C4-2B (cell line): ENCODE results near the gene MIX23.

Source experiments
- H3K27ac ChIP-seq: fragments of 450-650 bp; 2 replicates; pipeline ENCODE4 v1.5.1; 2017
- CTCF ChIP-seq: fragments of 450-650 bp; conservative IDR thresholded peaks from 2 replicates; pipeline ENCODE4 v1.5.1; 2017; ENCODE audit warnings: mild to moderate bottlenecking
- ZFX ChIP-seq: fragments of 450-650 bp; IDR thresholded peaks from 2 replicates; pipeline ENCODE4 v1.6.1; 2017

The MIX23 gene

DNA sequence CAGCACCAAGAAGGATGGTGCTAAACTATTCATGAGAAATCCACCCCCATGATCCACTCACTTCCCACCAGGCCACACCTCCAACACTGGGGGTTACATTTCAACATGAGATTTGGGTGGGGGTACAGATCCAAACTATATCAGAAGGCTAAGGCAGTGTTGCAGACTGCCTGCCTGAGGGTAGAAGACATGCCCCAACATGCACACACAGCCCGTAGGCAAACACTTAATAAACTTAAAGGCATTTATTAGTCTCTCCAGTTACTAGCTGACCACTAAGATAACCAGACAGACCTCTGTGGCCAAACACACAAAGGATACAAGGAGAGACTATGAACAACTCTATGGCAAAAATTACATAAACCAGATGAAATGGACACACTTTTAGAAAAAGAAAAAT, 11.1 kb upstream of the MIX23 start:
- no peak overlapping the region; the same call in 1 of the 2 replicates for H3K27ac ChIP-seq
- TF ChIP-seq CTCF (no peak), ZFX (no peak)

- TF ChIP-seq ZFX (no peak), CTCF (peak; percentile 93)
- no peak overlapping the region for H3K27ac ChIP-seq
These were observed 10.1 kb upstream of the MIX23 start for GRCh38 chr3:122392868-122393844.

- TF ChIP-seq CTCF (no peak), ZFX (no peak)
- no peak overlapping the region for H3K27ac ChIP-seq
These were observed 8.8 kb upstream of the MIX23 start for GRCh38 chr3:122391681-122392446.

- H3K27ac ChIP-seq: no peak overlapping the region
- no peak for TF ChIP-seq ZFX
- TF ChIP-seq CTCF: no peak
These were observed 7.6 kb upstream of the MIX23 start for GRCh38 chr3:122390665-122391064.

- H3K27ac ChIP-seq: no peak overlapping the region
- no peak for TF ChIP-seq CTCF
These were observed 6.9 kb upstream of the MIX23 start for GRCh38 chr3:122389892-122390291.

DNA sequence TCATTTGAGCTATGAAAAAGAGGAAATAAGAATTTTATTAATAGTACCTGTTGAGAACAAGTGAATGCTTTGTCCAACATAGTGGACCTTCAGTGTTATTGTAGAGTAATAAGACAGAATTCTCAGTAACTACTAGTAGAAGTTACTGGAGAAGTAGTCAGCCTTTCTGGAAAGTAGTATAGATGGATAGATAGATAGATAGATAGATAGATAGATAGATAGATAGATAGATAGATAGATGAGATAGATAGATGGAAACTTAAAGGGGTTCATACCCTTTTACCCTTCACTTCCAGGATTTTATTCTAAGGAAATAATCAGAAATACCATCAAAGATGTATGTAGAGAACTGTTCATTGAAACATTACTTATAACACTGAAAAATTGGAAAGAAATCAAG, 6.2 kb upstream of the MIX23 start:
- H3K27ac ChIP-seq: no peak overlapping the region
- TF ChIP-seq ZFX: no peak
- no peak for TF ChIP-seq CTCF

GRCh38 chr3:122387709-122388108, 4.7 kb upstream of the MIX23 start:
- no peak overlapping the region for H3K27ac ChIP-seq
- TF ChIP-seq ZFX: no peak
- TF ChIP-seq CTCF: peak; percentile 26
